Activated CD8-positive, alpha-beta memory T cell treated with anti-CD3 and anti-CD28 coated beads, Interleukin-2, amount 50 U/mL, for 4 hours (primary cell): ENCODE measurements around the gene TMCO4.

Experiments
- DNase-seq: peaks from one replicate; pipeline ENCODE4 v3.0.0-alpha.2; 2020

Gene TMCO4

GRCh38 chr1:19775317-19775716, 24.4 kb downstream of the TMCO4 start:
- no peak for DNase-seq

GRCh38 chr1:19774180-19774785, 25.4 kb downstream of the TMCO4 start:
- DNase-seq: no peak

- no peak for DNase-seq
Observed at GRCh38 chr1:19773485-19773884, 26.2 kb downstream of the TMCO4 start.

DNA sequence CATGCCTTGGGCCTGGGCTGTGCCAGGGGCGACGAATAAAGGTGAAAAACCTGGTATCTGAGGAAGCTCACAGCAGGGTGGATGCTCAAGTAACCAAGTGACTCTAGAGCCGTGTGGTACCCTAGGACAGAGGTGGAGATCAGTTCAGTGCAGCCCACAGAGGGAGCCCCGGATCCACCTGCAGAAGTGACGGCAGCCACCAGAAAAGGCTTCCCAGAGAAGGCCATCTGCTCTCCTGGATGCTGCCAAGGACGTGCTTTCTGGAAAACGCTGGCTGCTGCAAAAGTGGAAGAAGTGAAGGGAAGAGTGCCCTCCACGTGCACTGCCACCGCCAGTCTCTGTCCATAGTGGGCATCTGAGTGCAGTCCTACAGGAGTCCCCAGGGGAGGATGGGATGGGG, 27.7 kb downstream of the TMCO4 start:
- no peak for DNase-seq

- no peak for DNase-seq
Observed at GRCh38 chr1:19771350-19771749, 28.4 kb downstream of the TMCO4 start.

DNA sequence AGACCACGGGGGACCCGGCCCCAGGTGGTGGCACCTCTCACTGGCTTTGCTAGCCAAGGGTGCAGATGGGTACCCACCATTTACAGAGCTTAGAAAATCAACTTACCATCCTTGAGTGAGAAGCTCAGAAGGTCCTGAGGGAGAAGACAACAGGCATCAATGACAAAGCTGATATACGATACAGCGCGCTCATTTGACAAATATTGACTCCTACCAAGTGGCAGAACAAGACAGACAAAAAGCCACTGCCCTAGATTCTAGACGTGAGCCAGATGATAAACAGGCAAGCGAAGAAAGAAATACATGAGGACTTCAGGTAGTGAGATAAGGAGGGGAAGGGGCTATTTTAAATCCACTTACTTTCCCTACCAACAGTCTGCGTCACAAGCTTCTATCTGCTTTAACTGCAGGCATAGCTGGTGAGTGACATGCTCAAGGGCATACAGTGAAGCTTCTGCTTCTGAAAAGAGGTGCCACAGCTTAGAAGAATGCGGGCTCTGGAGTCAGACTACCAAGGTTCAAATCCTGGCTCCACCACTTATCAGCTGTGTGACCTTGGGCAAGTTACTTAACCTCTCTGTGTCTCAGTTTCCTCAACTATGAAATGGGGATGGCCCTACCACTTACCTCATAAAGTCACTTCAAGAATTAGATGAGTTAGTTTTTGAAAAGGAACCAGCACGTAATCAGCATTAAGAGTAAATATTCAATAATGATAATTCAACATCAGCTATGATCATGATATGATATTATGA, 29.1 kb downstream of the TMCO4 start:
- no peak for DNase-seq

DNA sequence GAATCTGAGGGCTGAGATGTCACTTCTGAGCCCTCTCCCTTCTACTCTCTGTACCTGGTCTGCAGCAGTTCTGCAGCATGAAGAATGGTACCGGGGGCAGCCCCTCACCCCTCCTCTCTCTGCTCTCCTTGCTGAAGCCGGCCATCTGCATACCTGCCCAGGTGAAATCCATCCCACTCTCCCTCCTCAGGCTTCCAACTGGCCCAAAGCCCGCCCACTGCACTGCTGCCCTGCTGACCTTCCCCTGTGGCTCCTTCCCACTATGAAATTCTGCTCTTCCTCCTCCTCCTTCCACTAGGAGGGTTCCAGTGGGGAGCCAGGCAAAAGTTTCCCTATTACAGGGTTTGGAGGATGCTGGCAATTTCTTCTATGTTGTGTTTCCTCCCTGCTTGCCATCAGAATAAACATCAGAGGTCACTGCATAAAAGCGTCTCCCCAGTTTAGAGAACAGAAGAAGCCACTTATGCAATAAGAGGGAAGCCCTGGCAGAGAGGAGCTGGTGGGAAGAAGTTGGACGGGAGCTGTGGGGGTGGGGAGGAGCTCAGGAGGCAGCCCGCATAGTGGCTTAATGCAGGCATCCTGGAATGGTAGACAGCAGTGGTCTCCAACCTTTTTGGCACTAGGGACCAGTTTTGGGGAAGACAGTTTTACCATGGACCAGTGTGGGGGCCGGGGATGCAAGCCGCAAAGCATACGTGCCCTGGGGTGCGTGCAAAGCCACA, 30.3 kb downstream of the TMCO4 start:
- no peak for DNase-seq

GRCh38 chr1:19768353-19769210, 31.1 kb downstream of the TMCO4 start:
- DNase-seq: no peak

DNA sequence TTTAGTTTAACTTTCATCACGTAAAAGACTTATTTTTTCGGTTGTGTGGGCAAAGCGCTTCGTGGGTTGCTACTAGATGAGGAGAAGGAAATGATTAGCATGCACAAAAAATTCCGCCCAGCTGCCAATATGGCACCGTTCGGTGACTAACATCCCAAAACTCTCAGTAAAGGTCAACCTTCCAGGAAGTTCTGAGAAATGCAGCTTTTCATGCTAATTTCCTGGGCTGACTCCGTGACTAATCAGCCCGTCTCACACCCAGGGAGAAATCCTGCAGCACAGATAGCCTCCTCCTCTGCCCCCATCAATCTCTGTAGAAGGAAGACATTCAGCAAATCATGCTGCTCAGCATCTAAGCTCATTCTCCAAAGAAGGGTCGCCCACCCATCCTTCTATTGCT, 34.1 kb downstream of the TMCO4 start:
- no peak for DNase-seq

- no peak for DNase-seq
Observed at GRCh38 chr1:19764848-19765247, 34.9 kb downstream of the TMCO4 start.

GRCh38 chr1:19762175-19762779, 37.4 kb downstream of the TMCO4 start:
- DNase-seq: peak; percentile 32

DNA sequence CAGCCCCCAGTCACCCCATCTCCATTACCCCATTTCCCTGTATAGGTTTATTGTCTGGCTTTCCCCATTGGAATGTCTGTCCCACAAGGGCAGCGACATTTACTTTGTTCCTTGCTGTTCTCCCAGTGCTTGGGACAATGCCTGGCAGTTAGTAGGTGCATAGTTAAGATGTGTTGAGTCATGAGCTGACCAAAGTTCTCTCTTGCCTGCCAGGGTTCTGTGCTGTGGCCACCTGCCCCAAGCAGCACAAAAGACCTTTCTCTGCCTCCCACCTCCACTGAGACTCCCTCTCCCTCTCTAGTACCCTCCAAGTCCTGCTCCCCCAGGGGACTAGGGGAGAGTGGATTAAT, 40.0 kb downstream of the TMCO4 start:
- DNase-seq: no peak

GRCh38 chr1:19758227-19758830, 41.4 kb downstream of the TMCO4 start:
- no peak for DNase-seq

GRCh38 chr1:19757641-19758040, 42.1 kb downstream of the TMCO4 start:
- no peak for DNase-seq

- no peak for DNase-seq
Observed at GRCh38 chr1:19756480-19756879, 43.2 kb downstream of the TMCO4 start.

DNA sequence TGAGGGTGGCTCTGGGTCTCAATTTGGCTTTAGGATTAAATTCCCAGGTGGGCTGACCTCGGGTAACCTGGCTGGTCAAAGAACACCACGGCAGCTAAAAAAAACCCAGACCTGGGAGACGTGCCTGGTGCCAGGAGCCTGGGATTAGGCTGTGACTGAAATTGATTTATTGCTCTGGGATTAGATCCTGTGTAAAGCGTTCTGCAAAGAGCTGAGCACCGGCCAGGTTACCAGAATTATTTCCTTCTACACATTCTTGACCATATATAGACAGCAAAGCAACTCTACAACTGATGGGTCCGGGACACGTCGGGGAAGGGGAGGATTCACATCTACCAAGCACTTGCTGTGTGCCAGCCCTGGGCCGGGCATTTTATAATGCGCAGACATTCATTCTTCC, 45.2 kb downstream of the TMCO4 start:
- DNase-seq: no peak

- DNase-seq: no peak
Observed at GRCh38 chr1:19752083-19752696, 47.5 kb downstream of the TMCO4 start.

- DNase-seq: no peak
Observed at GRCh38 chr1:19750882-19751276, 48.8 kb downstream of the TMCO4 start.

DNA sequence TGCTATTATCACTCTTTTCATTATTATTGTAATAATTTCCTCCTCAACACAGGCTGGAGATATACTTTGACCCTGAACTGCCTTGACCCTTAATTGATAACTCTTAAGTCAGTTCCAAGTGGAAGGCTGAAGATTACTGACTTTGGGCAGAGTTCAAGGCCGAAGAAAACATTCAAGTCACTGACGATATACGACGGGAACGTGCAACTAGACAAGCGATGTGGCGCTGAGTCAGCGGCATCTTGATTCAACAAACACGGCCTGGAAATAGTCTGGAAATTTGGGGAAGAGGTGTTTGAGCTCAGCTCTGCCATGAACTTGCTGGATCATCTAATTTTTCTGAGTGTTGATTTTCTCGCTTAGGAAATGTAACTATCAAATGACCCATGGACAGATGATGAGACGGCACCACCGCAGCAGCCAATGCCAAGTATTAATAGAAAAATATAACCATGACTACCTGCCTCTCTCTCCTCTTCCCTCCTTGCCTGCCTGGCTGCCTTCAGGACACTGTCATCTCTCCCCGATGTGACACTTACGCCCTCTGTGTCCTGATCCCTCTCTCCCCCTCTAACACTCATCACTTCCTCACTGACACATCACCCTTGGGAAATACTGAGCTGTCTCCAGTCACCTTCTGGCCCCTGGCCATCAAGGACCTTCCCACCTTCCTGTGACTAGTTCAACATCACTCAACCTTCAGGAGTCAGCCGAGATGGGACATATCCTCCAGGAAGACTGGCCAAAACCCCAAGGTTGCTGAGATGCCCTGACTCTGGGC, 49.4 kb downstream of the TMCO4 start:
- no peak for DNase-seq

DNA sequence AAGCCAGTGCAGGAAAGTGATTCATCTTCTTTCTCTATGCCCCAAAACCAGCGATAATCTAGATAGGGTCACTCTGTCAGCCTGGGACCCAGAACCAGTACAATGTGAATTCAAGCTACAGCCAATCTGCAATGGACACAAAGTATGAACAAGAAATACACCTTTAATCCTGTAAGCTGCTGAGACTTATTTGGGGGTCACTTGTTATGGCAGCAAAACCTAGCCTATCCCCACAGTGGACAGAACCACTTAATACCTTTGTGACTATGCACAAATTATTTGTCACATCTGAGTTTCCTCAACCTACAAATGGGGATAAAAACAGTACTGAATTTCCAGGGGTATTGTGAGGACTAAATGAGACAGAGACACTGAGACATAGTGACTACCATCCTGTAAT, 50.0 kb downstream of the TMCO4 start:
- no peak for DNase-seq

DNA sequence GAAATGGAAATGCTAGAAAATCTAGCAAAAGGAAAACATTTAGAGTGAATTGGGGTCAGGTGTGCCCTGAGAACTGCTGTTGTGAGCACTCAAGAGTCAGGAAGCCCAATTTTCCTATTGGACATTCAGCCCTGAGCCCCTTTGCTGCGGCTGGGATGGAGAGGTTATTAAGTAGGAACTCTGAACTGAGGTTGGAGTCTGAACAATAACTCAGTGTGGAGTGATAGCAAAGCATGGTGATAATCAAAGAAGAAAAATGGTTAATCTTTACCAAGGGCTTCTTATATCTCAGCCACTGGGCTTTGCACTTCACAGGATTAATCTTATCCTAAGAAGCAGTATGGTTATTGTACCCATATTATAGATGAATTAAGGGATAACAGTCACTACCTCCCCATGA, 52.0 kb downstream of the TMCO4 start:
- no peak for DNase-seq
